PFSK-1 (cell line): ENCODE data around the gene SIX1.
A peak's percentile ranks its signal among the peaks of the same experiment; 100 is the strongest.

ENCODE experiments used
- FOXP2 ChIP-seq: optimal IDR thresholded peaks from 2 replicates; pipeline ENCODE3; 2011; ENCODE audit warnings: borderline replicate concordance, control low read depth, inconsistent platforms; ENCODE audit not compliant: insufficient read depth; ENCODE audit errors: extremely low read length, extremely low read depth
- POLR2AphosphoS5 ChIP-seq: IDR thresholded peaks from 2 replicates; pipeline ENCODE4 v1.6.1; 2012; ENCODE audit warnings: low read depth, mild to moderate bottlenecking, control low read depth, low read length, moderate library complexity
- TF ChIP-seq, protein P1 (sequence below), 2 experiments: IDR thresholded peaks; 2 replicates each; pipeline versions ENCODE4 v1.6.1 to v1.8.0; 2011 to 2012; ENCODE audit warnings: low read depth in 2 of 2, low read length in 2 of 2, control low read depth in 1 of 2, inconsistent platforms in 1 of 2, mild to moderate bottlenecking in 1 of 2, moderate library complexity in 1 of 2; ENCODE audit not compliant: insufficient read depth in 1 of 2

DNA sequence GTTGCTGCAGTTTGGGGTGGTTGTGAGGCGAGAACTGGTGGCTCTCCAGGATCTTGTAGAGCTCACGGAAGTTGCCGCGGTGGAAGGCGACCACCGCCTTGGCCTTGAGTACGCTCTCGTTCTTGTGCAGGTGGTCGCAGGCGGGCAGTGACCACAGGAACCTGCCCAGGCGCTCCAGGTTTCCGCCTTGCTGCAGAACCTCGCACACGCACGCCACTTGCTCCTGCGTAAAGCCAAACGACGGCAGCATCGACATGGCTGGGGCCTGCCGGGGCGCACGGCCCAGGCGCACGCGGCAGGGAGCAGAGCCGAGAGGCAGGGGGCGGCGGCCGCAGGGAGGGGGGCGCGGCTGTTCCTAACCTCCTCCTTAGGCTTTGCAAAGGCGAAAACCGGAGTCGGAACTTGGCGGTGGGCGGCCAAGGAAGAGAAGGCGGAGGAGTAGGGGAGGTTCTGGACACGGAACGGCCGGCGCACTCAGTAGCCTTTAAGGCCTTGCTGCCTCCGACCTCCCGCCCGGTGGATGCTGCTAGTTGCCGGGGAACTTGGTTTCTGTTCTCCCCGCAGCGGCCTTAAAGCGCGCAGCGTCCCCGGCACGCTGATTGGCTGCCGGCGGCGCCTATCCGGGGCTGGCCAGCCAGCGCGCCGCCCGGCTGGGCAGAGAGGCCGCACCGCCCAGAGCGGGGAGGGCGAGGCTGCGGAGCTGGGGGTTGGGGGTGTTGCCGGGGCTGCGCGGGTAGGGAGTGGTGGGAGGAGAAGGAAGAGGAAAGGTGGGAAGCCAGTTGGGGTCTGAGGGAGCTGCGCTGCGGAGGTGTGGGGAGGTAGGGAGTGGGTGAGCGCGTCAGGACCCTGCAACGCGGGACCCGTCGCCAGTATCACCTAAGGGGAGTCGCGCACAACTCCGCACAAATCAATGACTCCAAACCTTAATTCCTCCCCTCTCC is at the start of gene SIX1:
- TF ChIP-seq, protein P1, sequence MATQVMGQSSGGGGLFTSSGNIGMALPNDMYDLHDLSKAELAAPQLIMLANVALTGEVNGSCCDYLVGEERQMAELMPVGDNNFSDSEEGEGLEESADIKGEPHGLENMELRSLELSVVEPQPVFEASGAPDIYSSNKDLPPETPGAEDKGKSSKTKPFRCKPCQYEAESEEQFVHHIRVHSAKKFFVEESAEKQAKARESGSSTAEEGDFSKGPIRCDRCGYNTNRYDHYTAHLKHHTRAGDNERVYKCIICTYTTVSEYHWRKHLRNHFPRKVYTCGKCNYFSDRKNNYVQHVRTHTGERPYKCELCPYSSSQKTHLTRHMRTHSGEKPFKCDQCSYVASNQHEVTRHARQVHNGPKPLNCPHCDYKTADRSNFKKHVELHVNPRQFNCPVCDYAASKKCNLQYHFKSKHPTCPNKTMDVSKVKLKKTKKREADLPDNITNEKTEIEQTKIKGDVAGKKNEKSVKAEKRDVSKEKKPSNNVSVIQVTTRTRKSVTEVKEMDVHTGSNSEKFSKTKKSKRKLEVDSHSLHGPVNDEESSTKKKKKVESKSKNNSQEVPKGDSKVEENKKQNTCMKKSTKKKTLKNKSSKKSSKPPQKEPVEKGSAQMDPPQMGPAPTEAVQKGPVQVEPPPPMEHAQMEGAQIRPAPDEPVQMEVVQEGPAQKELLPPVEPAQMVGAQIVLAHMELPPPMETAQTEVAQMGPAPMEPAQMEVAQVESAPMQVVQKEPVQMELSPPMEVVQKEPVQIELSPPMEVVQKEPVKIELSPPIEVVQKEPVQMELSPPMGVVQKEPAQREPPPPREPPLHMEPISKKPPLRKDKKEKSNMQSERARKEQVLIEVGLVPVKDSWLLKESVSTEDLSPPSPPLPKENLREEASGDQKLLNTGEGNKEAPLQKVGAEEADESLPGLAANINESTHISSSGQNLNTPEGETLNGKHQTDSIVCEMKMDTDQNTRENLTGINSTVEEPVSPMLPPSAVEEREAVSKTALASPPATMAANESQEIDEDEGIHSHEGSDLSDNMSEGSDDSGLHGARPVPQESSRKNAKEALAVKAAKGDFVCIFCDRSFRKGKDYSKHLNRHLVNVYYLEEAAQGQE (IDR thresholded peaks at IDR 0.05; ENCODE audit: insufficient read depth in 1 of 2, low read depth in 2 of 2, low read length in 2 of 2) = no peak
- TF ChIP-seq FOXP2 = peak; percentile 0
- TF ChIP-seq POLR2AphosphoS5 = peak; percentile 59
